ENCODE measurements around the gene KLK10.

Gene KLK10

DNA sequence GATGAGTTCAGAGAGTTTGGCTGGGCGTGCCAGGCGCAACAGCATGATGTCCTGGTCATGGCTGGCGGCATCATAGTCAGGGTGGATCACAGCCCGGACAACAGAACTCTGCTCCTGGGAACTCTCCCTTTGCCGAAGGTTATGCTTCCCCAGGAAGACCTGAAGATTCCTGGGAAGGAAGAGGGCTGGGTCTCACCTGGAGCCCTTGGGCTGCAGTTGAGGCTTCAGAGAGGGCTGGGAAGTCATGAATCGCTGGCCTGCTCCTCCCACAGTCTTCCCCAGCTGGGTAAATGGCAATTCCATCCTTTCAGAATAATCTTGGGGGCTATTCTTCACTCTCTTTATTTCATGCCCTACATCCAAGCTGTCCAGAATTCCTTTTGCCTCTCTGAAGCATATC, 56.1 kb downstream of the KLK10 start:
- DNase-seq, result no peak

Data from NCI-H1092 treated with DMSO at 0.1 percent for 48 hours (cell line).